PC-9 (cell line): Measurements from ENCODE around the gene VPS13D. TPM values are rescaled to one million over a fixed set of nuclear protein-coding genes. Genes with fewer than 3 reads are reported as not detected.
A peak's percentile ranks its signal among the peaks of the same experiment; 100 is the strongest.

Source experiments
- BruUV-seq: library from RNA; stranded (reverse); fragments of 400-500 nt; replicated peaks from 2 replicates; lab custom pipeline; 2021; lab: Mats Ljungman, UMichigan
- CTCF ChIA-PET: fragments of 300-600 bp; sonication (Branson Sonifier 250); formaldehyde crosslinking; loops from one replicate; lab custom pipeline; 2022; ENCODE audit warnings: antibody characterized with exemption; lab: Charles Lee
- POLR2A ChIA-PET: fragments of 300-600 bp; sonication (Branson Sonifier 250); formaldehyde crosslinking; loops from one replicate; lab custom pipeline; 2022; ENCODE audit warnings: antibody characterized with exemption; ENCODE audit not compliant: unreplicated experiment; lab: Charles Lee
- DNase-seq, 2 experiments: peaks; one replicate each; pipeline versions ENCODE4 v3.0.0 to v3.0.0-alpha.2; 2015 to 2022; ENCODE audit warnings: mixed read lengths in 1 of 2
- H2AFZ ChIP-seq: fragments of 200-600 bp; sonication (generic); 2 replicates; pipeline ENCODE4 v1.8.1; 2017; ENCODE audit warnings: antibody characterized with exemption
- H3F3A ChIP-seq: fragments of 200-600 bp; sonication (generic); 2 replicates; pipeline ENCODE4 v1.8.1; 2017; ENCODE audit warnings: antibody characterized with exemption, mild to moderate bottlenecking, low read depth; ENCODE audit not compliant: insufficient read depth
- H3K27ac ChIP-seq: fragments of 200-600 bp; sonication (generic); 2 replicates; pipeline ENCODE4 v1.6.1; 2016; ENCODE audit warnings: mixed run types
- H3K27me3 ChIP-seq: fragments of 200-600 bp; sonication (generic); 2 replicates; pipeline ENCODE4 v1.6.1; 2016; ENCODE audit warnings: low read depth, mixed run types; ENCODE audit not compliant: insufficient read depth
- H3K36me3 ChIP-seq: fragments of 200-600 bp; sonication (generic); 2 replicates; pipeline ENCODE4 v1.6.1; 2016; ENCODE audit warnings: low read depth, mixed run types
- H3K4me1 ChIP-seq: fragments of 200-600 bp; sonication (generic); replicated peaks from 2 replicates; pipeline ENCODE4 v1.6.1; 2016; ENCODE audit warnings: mixed run types; ENCODE audit not compliant: insufficient read depth
- H3K4me2 ChIP-seq: fragments of 200-600 bp; sonication (generic); 2 replicates; pipeline ENCODE4 v1.6.1; 2017; ENCODE audit warnings: mixed run types
- H3K4me3 ChIP-seq: fragments of 200-600 bp; sonication (generic); 2 replicates; pipeline ENCODE4 v1.6.1; 2016; ENCODE audit warnings: mixed run types
- H3K79me2 ChIP-seq: fragments of 200-600 bp; sonication (generic); 2 replicates; pipeline ENCODE4 v1.6.1; 2017; ENCODE audit warnings: low read depth, mixed run types
- H3K9me2 ChIP-seq: fragments of 200-600 bp; sonication (generic); 2 replicates; pipeline ENCODE4 v1.8.1; 2017; ENCODE audit warnings: mild to moderate bottlenecking; ENCODE audit not compliant: insufficient read depth
- H3K9me3 ChIP-seq: fragments of 200-600 bp; sonication (generic); 2 replicates; pipeline ENCODE4 v1.8.1; 2016; ENCODE audit warnings: low read depth; ENCODE audit not compliant: insufficient read depth
- H4K20me1 ChIP-seq: fragments of 200-600 bp; sonication (generic); 2 replicates; pipeline ENCODE4 v1.8.1; 2017; ENCODE audit not compliant: insufficient read depth
- CTCF ChIP-seq: fragments of 200-600 bp; sonication (generic); conservative IDR thresholded peaks from 2 replicates; pipeline ENCODE4 v1.6.1; 2017; ENCODE audit warnings: mixed run types, antibody characterized with exemption, mild to moderate bottlenecking, moderate library complexity
- EZH2 ChIP-seq: fragments of 200-600 bp; sonication (generic); IDR thresholded peaks from 2 replicates; pipeline ENCODE4 v1.8.0; 2017; ENCODE audit warnings: antibody characterized with exemption, low read depth
- intact Hi-C: fragments of 100-400 bp; cut with micrococcal nuclease; formaldehyde crosslinking; loops from one replicate; pipeline ENCODE4 v1.10.0; 2022; ENCODE audit not compliant: unreplicated experiment
- total RNA-seq: library from RNA; stranded (reverse); gene quantifications from 2 replicates; pipeline ENCODE4 v1.2.3, GENCODE V29; 2021

Gene VPS13D
- total RNA-seq, 1 experiment from 2014 or later, result 36.2 TPM

DNA sequence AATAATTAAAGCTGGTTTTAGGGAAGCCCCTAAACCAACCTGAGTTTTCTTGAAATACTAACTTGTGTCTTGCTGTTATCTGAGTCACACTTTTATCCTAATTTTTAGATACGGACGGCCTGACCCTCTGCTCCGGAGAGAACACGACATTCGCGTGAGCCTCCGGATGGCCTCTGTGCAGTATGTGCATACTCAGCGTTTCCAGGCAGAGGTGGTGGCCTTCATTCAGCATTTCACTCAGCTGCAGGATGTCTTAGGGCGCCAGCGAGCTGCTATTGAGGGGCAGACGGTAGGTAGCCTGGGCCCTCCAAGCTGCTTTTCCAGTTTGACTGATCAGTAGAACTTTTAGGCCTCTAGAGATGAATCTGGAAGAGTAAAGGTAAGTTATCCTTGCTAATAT is 63.6 kb downstream of the VPS13D start:
- H3K4me3 ChIP-seq, result no peak overlapping the region
- no peaks in the 10 kb centered on the region for H3K4me1 ChIP-seq
- H3K27ac ChIP-seq, result no peak overlapping the region
- intact Hi-C loops, result no loop called here
- H3K4me2 ChIP-seq, result no peak overlapping the region
- no peak for TF ChIP-seq CTCF
- no peak for TF ChIP-seq EZH2
- no peak for DNase-seq
- no peaks in the 10 kb centered on the region for H3F3A ChIP-seq
- H4K20me1 ChIP-seq, result no peaks in the 10 kb centered on the region
- no peaks in the 10 kb centered on the region for H3K9me2 ChIP-seq
- H2AFZ ChIP-seq, result no peak overlapping the region
- no peaks in the 10 kb centered on the region for H3K79me2 ChIP-seq
- H3K36me3 ChIP-seq, result no peaks in the 10 kb centered on the region
- BruUV-seq, result no TSS peak
- CTCF ChIA-PET, result no interaction called here
- H3K27me3 ChIP-seq, result no peaks in the 10 kb centered on the region
- no peaks in the 10 kb centered on the region for H3K9me3 ChIP-seq
- POLR2A ChIA-PET, result no interaction called here

DNA sequence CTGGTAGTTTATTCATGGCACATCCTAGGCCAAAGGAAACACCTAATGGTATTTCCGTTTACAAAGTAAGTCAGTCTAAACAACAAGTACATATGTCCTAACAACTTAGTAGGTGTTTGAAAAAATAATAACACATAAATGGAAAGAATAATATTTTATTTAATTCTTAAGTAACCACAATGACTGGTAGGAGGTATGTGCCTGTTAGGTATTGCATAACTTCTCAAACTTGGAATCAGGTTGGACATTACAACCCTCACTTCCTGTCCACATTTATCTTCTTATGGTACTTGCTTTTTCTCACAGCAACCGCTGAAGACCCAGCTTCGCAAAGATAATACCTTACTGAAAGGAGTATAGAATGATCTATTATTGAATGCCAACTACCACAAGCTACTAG is 64.2 kb downstream of the VPS13D start:
- CTCF ChIA-PET, result no interaction called here
- intact Hi-C loops, result no loop called here
- Histone ChIP-seq H3K4me1 (no peaks in the 10 kb centered on the region), H3K36me3 (no peaks in the 10 kb centered on the region), H3K9me2 (no peaks in the 10 kb centered on the region), H2AFZ (no peak overlapping the region), H3F3A (no peaks in the 10 kb centered on the region), H3K27me3 (no peaks in the 10 kb centered on the region), H4K20me1 (no peaks in the 10 kb centered on the region), H3K79me2 (no peaks in the 10 kb centered on the region), H3K9me3 (no peaks in the 10 kb centered on the region), H3K4me3 (no peak overlapping the region), H3K4me2 (no peak overlapping the region), H3K27ac (no peak overlapping the region)
- TF ChIP-seq EZH2 (no peak), CTCF (no peak)
- no peak for DNase-seq
- no TSS peak for BruUV-seq
- POLR2A ChIA-PET, result no interaction called here

- ChIA-PET CTCF (no interaction called here), POLR2A (no interaction called here)
- no peak overlapping the region for H3K4me2 ChIP-seq
- no peaks in the 10 kb centered on the region for H3K9me2 ChIP-seq
- H3K79me2 ChIP-seq, result no peaks in the 10 kb centered on the region
- H4K20me1 ChIP-seq, result no peaks in the 10 kb centered on the region
- H3K36me3 ChIP-seq, result no peaks in the 10 kb centered on the region
- TF ChIP-seq EZH2 (no peak), CTCF (no peak)
- H3K9me3 ChIP-seq, result no peaks in the 10 kb centered on the region
- no peak for DNase-seq
- H3K27me3 ChIP-seq, result no peaks in the 10 kb centered on the region
- no peaks in the 10 kb centered on the region for H3K4me1 ChIP-seq
- no peaks in the 10 kb centered on the region for H3F3A ChIP-seq
- intact Hi-C loops, result no loop called here
- no TSS peak for BruUV-seq
- H3K4me3 ChIP-seq, result no peak overlapping the region
- peak overlapping the region; percentile 9; the same call in 1 of the 2 replicates for H3K27ac ChIP-seq
- H2AFZ ChIP-seq, result no peak overlapping the region
These were observed 66.2 kb downstream of the VPS13D start for GRCh38 chr1:12296016-12296415.
